Left renal cortex interstitium (tissue), 4 donors: ENCODE data around the gene RPP40. TPM values are rescaled to one million over a fixed set of nuclear protein-coding genes. Genes with fewer than 3 reads are reported as not detected.

Experiments
- DNase-seq, 4 donors: peaks; one replicate each; pipeline ENCODE4 v3.0.0-alpha.2; 2013; ENCODE audit warnings: low read depth in 4 of 4, low spot score in 2 of 4, missing footprints in 1 of 4
- polyA plus RNA-seq, 4 donors: library from polyadenylated mRNA; unstranded; fragments of 120-200 nt; gene quantifications; one replicate each; pipeline ENCODE4 v1.2.1, GENCODE V29; 2013; ENCODE audit not compliant: insufficient read length in 4 of 4

The RPP40 gene
- polyA plus RNA-seq, 4 donors = 11.7 to 12.8 (median 12.1) TPM

- no peak for DNase-seq
Measured at GRCh38 chr6:4972438-4972837, 31.4 kb downstream of the RPP40 start.

GRCh38 chr6:4971851-4972250 is 32.0 kb downstream of the RPP40 start:
- no peak for DNase-seq

GRCh38 chr6:4970739-4971395 is 33.0 kb downstream of the RPP40 start:
- no peak for DNase-seq

GRCh38 chr6:4969609-4970285 is 34.1 kb downstream of the RPP40 start:
- no peak for DNase-seq

GRCh38 chr6:4967301-4968030 is 36.4 kb downstream of the RPP40 start:
- DNase-seq = no peak

- DNase-seq = no peak
Measured at GRCh38 chr6:4965562-4966389, 38.1 kb downstream of the RPP40 start.

- no peak for DNase-seq
Measured at GRCh38 chr6:4964675-4965561, 38.9 kb downstream of the RPP40 start.

- DNase-seq = no peak
Measured at GRCh38 chr6:4962905-4963304, 40.9 kb downstream of the RPP40 start.

GRCh38 chr6:4961322-4962168 is 42.3 kb downstream of the RPP40 start:
- DNase-seq = no peak

GRCh38 chr6:4958624-4959023 is 45.2 kb downstream of the RPP40 start:
- DNase-seq = no peak

GRCh38 chr6:4957521-4958231 is 46.2 kb downstream of the RPP40 start:
- no peak for DNase-seq

- DNase-seq = no peak
Measured at GRCh38 chr6:4956625-4957024, 47.2 kb downstream of the RPP40 start.

- DNase-seq = no peak
Measured at GRCh38 chr6:4953440-4953839, 50.4 kb downstream of the RPP40 start.

- DNase-seq = no peak
Measured at GRCh38 chr6:4950836-4951533, 52.9 kb downstream of the RPP40 start.

GRCh38 chr6:4950076-4950475 is 53.8 kb downstream of the RPP40 start:
- DNase-seq = no peak

GRCh38 chr6:4948781-4949450 is 54.9 kb downstream of the RPP40 start:
- DNase-seq = no peak

GRCh38 chr6:4947716-4948115 is 56.1 kb downstream of the RPP40 start:
- no peak for DNase-seq
